Diencephalon (tissue), 1 donor: Measurements from ENCODE around the gene ZNF391. TPM values are rescaled to one million over a fixed set of nuclear protein-coding genes. Genes with fewer than 3 reads are reported as not detected.

Source experiments
- small RNA-seq: library from RNA; depleted of rRNA; stranded (forward); fragments of <200 nt; gene quantifications from one replicate; pipeline ENCODE3, GENCODE V24; 2014
- total RNA-seq: library from RNA; depleted of rRNA; stranded (reverse); fragments of >200 nt; gene quantifications from one replicate; pipeline ENCODE4 v1.2.3, GENCODE V29; 2014

Gene ZNF391
- 6.2 TPM for total RNA-seq

DNA sequence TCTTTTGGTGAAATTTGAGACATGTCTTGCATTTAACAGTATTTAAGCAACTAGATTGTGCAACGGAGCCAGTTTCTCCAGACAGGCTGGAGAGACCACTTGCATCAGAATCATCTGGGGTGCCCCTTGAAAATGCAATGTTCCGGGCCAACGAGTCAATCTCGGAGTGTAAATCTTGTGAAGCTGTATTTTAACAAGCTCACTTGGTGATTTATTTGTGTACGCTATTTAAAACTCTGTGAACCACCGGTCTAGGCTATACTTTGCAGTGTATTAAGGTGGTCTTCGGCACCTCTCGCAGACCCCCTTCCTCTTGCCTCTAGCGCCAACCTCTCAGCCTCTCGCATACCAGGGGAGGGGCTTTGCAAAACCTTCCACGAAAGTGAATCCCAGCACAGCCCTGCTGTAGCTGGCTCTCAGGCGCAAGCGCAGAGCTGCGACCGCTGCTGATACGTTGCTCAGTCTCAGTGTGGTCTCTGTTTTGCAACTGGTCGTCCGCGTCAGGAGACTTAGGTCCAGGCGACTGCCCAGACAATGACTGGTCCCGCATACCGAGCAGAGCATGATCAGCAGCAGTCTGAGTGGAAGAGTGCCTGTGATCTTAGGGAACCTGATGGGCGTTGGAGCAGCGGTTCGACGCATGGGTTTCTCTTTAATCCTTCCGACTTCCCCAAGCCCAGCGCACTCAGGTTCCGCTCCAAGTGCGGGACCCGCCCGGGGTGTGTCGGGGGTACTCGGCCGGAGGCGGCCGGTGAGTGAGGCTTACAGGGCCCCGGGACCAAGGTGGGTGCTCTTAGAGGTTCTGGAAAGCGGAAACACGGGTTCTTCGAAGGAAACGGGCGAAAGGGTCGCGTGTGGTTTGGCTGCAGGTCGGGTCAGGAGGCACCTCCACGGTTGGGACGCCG, at the start of gene ZNF391:
ZNF391 (plus strand) TSS at position 467 of the 905 bp plus-strand sequence. CDS start 11,612 bp downstream, outside the sequence.

Small RNA genes within 50 kb of the gene (small RNA-seq; reads per million reads assigned to genes)
- not detected for gene MCFD2P1

Other genes with a start within 250 kb of the ZNF391 start
- gene PRSS16, start 141.1 kb upstream of the ZNF391 start, total RNA-seq = not detected
- not detected for gene POM121L2, start 76.5 kb upstream of the ZNF391 start, total RNA-seq
- 22.8 TPM for gene ZNF184, start 84.3 kb downstream of the ZNF391 start, total RNA-seq